Kidney (tissue), 14 donors: Measurements from ENCODE around the gene FAM20A. TPM values are rescaled to one million over a fixed set of nuclear protein-coding genes. Genes with fewer than 3 reads are reported as not detected.
"Not testable (repeated sequence)": the region's sequence is repeated elsewhere in the genome, so short reads cannot be mapped to it uniquely, and the experiment has no call there.

Experiments
- DNase-seq, 5 donors: peaks; one replicate each; pipeline ENCODE4 v3.0.0-alpha.2; 2013 to 2020
- FAIRE-seq: peaks from 2 replicates; lab custom pipeline; 2012; peaks lifted over from hg19 to GRCh38; lab: Jason Lieb, UNC
- H3K27ac ChIP-seq, 2 donors: one replicate each; pipeline ENCODE4 v1.7.0; 2013; ENCODE audit warnings: low read depth in 2 of 2, low read length in 2 of 2, inconsistent platforms in 1 of 2
- H3K27me3 ChIP-seq: one replicate; pipeline ENCODE4 v1.7.1; 2013; ENCODE audit warnings: low read length, inconsistent platforms; ENCODE audit not compliant: control insufficient read depth, insufficient read depth
- H3K36me3 ChIP-seq, 3 donors: one replicate each; pipeline versions ENCODE4 v1.7.0 to v1.7.1; 2013; ENCODE audit warnings: low read length in 3 of 3, control low read depth in 1 of 3, inconsistent platforms in 1 of 3; ENCODE audit not compliant: insufficient read depth in 3 of 3, control insufficient read depth in 2 of 3
- H3K4me1 ChIP-seq, 3 donors: one replicate each; pipeline versions ENCODE4 v1.7.0 to v1.7.1; 2013; ENCODE audit warnings: low read length in 3 of 3, inconsistent platforms in 1 of 3, low read depth in 1 of 3; ENCODE audit not compliant: control insufficient read depth in 2 of 3, insufficient read depth in 2 of 3
- H3K4me3 ChIP-seq, 3 donors: one replicate each; pipeline versions ENCODE4 v1.7.0 to v1.8.1; 2013; ENCODE audit warnings: low read length in 3 of 3, control low read depth in 1 of 3, inconsistent platforms in 1 of 3
- H3K9ac ChIP-seq, 3 donors: one replicate each; pipeline versions ENCODE4 v1.7.0 to v1.7.1; 2013; ENCODE audit warnings: low read length in 3 of 3, control low read depth in 1 of 3, inconsistent platforms in 1 of 3
- H3K9me3 ChIP-seq, 3 donors: one replicate each; pipeline versions ENCODE4 v1.7.0 to v1.7.1; 2013; ENCODE audit warnings: low read length in 3 of 3, control low read depth in 1 of 3, inconsistent platforms in 1 of 3; ENCODE audit not compliant: control insufficient read depth in 2 of 3, insufficient read depth in 1 of 3
- CTCF ChIP-seq: IDR thresholded peaks from 3 replicates; pipeline ENCODE4 v1.5.1; 2012; ENCODE audit warnings: mild to moderate bottlenecking, moderate library complexity, borderline replicate concordance; ENCODE audit not compliant: insufficient read depth; ENCODE audit errors: extremely low read depth
- intact Hi-C: fragments of 100-400 bp; cut with DNase I; formaldehyde crosslinking; loops from one replicate; pipeline ENCODE4 v1.11.1; 2022
- polyA plus RNA-seq: library from polyadenylated mRNA; stranded (reverse); fragments of 350-450 nt; fragmentation: Illumina TruSeq; extraction: RNeasy Lipid Tissue Mini Kit (QIAGEN cat#74804); gene quantifications from one replicate; pipeline ENCODE4 v1.2.3, GENCODE V29; 2014; ENCODE audit warnings: low read depth, low replicate concordance; ENCODE audit not compliant: insufficient read depth
- total RNA-seq: library from RNA; stranded (reverse); fragmentation: NEBNext Ultra II Directional; extraction: Animal tissue kit (Norgen Biotek cat#: 25700); gene quantifications from one replicate; pipeline ENCODE4 v1.2.1, GENCODE V29; 2021
- donor health status: control.
- donor health status: control.
- donor health status: control.
- donor health status: control.
- donor health status: control.
- donor health status: DM: yes; HTN: yes; CAD: no.
- donor health status: Normal renal cell carcinoma (clear cell type).

FAM20A gene
- total and polyA plus RNA-seq, 2 donors from 2014 or later: 65.8 to 77.7 TPM

DNA sequence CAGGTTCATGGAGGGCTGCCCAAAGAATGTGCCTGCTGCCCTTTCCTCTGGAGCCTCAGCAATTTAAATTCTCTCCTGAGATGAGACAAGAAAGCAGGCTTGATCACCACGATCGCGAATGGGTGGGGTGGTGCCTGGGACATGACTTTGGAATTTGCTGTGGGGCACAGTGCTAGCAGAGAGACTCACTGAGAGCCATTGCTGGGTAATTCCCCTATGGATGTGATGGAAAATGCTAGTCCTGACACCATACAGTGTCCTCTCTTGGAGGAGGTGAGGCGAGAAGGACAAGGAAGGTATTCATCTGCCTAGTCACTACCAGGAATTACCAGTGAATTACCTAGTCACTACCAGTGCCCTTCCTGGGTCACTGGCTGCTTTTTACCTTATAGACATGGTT, 15.5 kb downstream of the FAM20A start:
- no peak for DNase-seq
- Histone ChIP-seq H3K9me3 (no peaks in the 10 kb centered on the region), H3K36me3 (no peaks in the 10 kb centered on the region), H3K9ac (no peak overlapping the region), H3K27me3 (no peaks in the 10 kb centered on the region), H3K4me1 (no peaks in the 10 kb centered on the region), H3K4me3 (no peak overlapping the region), H3K27ac (no peak overlapping the region)
- no peak for FAIRE-seq
- no peak for TF ChIP-seq CTCF
- intact Hi-C loops: no loop called here

GRCh38 chr17:68584581-68585303, 16.4 kb downstream of the FAM20A start:
- Histone ChIP-seq H3K27ac (no peak overlapping the region), H3K27me3 (no peaks in the 10 kb centered on the region), H3K36me3 (no peaks in the 10 kb centered on the region), H3K9me3 (no peaks in the 10 kb centered on the region), H3K4me1 (no peaks in the 10 kb centered on the region), H3K4me3 (no peak overlapping the region), H3K9ac (no peak overlapping the region)
- DNase-seq (peak in 1 of 5 donors; percentile 49), FAIRE-seq (no peak)
- intact Hi-C loops: no loop called here
- no peak for TF ChIP-seq CTCF

GRCh38 chr17:68582867-68583266, 18.3 kb downstream of the FAM20A start:
- not testable (repeated sequence) for H3K27ac ChIP-seq

GRCh38 chr17:68581863-68582645, 19.1 kb downstream of the FAM20A start:
- Histone ChIP-seq H3K4me1 (peaks cover 0 to 3% (median 0%) of the 10 kb centered on the region in 3 donors), H3K9ac (no peak overlapping the region), H3K36me3 (no peaks in the 10 kb centered on the region), H3K27ac (peak overlapping the region in 1 of 2 donors; percentile 30), H3K9me3 (no peaks in the 10 kb centered on the region), H3K4me3 (no peak overlapping the region), H3K27me3 (no peaks in the 10 kb centered on the region)
- FAIRE-seq: no peak
- no peak for DNase-seq
- intact Hi-C loops: no loop called here
- no peak for TF ChIP-seq CTCF

More at GRCh38 chr17:68582867-68583266, 18.3 kb downstream of the FAM20A start:
- H3K36me3 ChIP-seq, intact Hi-C loops, H3K27me3 ChIP-seq, H3K9ac ChIP-seq, H3K4me1 ChIP-seq, FAIRE-seq, DNase-seq, H3K9me3 ChIP-seq, H3K4me3 ChIP-seq: not testable (repeated sequence)
